ENCODE measurements around the gene PPFIBP1. TPM values are rescaled to one million over a fixed set of nuclear protein-coding genes. Genes with fewer than 3 reads are reported as not detected.

Gene PPFIBP1
- total and polyA plus RNA-seq, 2 of the 8 experiments (the other 6 are each of a cell fraction or from before 2014, with no cell fraction given) = 7.7 to 31.3 TPM

- Histone ChIP-seq H4K91ac (replicated peaks; ENCODE audit: insufficient read length, low read length) (no peak overlapping the region), H2AFZ (ENCODE audit: low read length) (no peak overlapping the region), H2BK5ac (ENCODE audit: low read depth, low read length) (no peak overlapping the region), H3K27me3 (replicated peaks in 1 of 4; ENCODE audit: control insufficient read depth in 3 of 4, extremely low read depth in 1 of 4, insufficient read depth in 3 of 4, low read length in 3 of 4) (no peaks in the 10 kb centered on the region), H3K56ac (replicated peaks; ENCODE audit: insufficient read length, low read depth, low read length) (no peak overlapping the region), H2AK5ac (ENCODE audit: low read depth, low read length) (no peak overlapping the region), H3K4ac (replicated peaks; ENCODE audit: insufficient read length, low read depth, low read length) (no peak overlapping the region), H3K79me2 (ENCODE audit: control insufficient read depth in 1 of 2, insufficient read depth in 2 of 2, low read length in 2 of 2) (no peaks in the 10 kb centered on the region), H3K4me3 (ENCODE audit: extremely low read depth in 1 of 4, insufficient read depth in 2 of 4, low read depth in 3 of 4, low read length in 4 of 4) (no peak overlapping the region), H3K23ac (ENCODE audit: insufficient read length) (no peak overlapping the region), H2BK20ac (ENCODE audit: low read length) (no peak overlapping the region), H4K8ac (ENCODE audit: extremely low read depth, insufficient read depth, low read length) (no peak overlapping the region), H2BK12ac (ENCODE audit: low read depth, low read length) (no peak overlapping the region), H3K23me2 (ENCODE audit: low read depth, low read length) (no peaks in the 10 kb centered on the region), H3K79me1 (ENCODE audit: low read depth, low read length) (no peaks in the 10 kb centered on the region), H3K27ac (ENCODE audit: low read depth, low read length) (no peak overlapping the region), H3K14ac (ENCODE audit: insufficient read length) (no peak overlapping the region), H2BK120ac (replicated peaks; ENCODE audit: low read depth, low read length) (no peak overlapping the region), H2BK15ac (ENCODE audit: low read length) (no peak overlapping the region), H3K18ac (ENCODE audit: extremely low read depth, low read length) (no peak overlapping the region), H3K9ac (replicated peaks in 1 of 4; ENCODE audit: extremely low read depth in 1 of 4, low read depth in 3 of 4, low read length in 3 of 4) (no peak overlapping the region), H3K4me1 (replicated peaks in 1 of 4; ENCODE audit: control insufficient read depth in 3 of 4, insufficient read depth in 4 of 4, low read length in 3 of 4) (no peaks in the 10 kb centered on the region), H3K36me3 (ENCODE audit: control insufficient read depth in 2 of 4, insufficient read depth in 4 of 4, low read length in 3 of 4) (peaks cover 0 to 32% (median 2%) of the 10 kb centered on the region in 4 experiments; a peak in 3 of 8 replicates), H3K9me3 (ENCODE audit: insufficient read depth in 2 of 2, low read depth in 1 of 2, low read length in 1 of 2) (no peaks in the 10 kb centered on the region), H4K5ac (ENCODE audit: insufficient read length, low read depth, low read length) (no peak overlapping the region), H4K20me1 (replicated peaks in 1 of 2; ENCODE audit: control insufficient read depth in 1 of 2, insufficient read depth in 2 of 2, low read length in 2 of 2) (peaks cover 0 to 2% of the 10 kb centered on the region in 2 experiments), H3K4me2 (ENCODE audit: insufficient read depth in 1 of 2, low read depth in 2 of 2, low read length in 2 of 2) (no peak overlapping the region)
- FAIRE-seq (peak; percentile 42), DNase-seq (ENCODE audit: low read depth in 1 of 2, low spot score in 2 of 2) (no peak)
- ChIA-PET CTCF (ENCODE audit: partially characterized antibody) (interaction anchor here (0.6 to 2.9 kb wide), 30 partner anchors 8 to 1257 kb away, joined by 3 to 15 read pairs (median 4); no protein-coding TSS in a partner anchor), POLR2A (ENCODE audit: partially characterized antibody) (no interaction called here)
- 56% methylated on average over 3 of the region's 3 CpGs; no CpG with 5 or more reads in 1 of the 2 experiments for WGBS, 2 experiments (ENCODE audit: extremely low coverage in 1 of 2, insufficient coverage in 1 of 2, insufficient read length in 1 of 2, insufficient replicate concordance in 2 of 2, low coverage in 1 of 2, low lambda C conversion rate in 2 of 2, missing lambda C conversion rate in 1 of 2)
- TF ChIP-seq, protein P1, sequence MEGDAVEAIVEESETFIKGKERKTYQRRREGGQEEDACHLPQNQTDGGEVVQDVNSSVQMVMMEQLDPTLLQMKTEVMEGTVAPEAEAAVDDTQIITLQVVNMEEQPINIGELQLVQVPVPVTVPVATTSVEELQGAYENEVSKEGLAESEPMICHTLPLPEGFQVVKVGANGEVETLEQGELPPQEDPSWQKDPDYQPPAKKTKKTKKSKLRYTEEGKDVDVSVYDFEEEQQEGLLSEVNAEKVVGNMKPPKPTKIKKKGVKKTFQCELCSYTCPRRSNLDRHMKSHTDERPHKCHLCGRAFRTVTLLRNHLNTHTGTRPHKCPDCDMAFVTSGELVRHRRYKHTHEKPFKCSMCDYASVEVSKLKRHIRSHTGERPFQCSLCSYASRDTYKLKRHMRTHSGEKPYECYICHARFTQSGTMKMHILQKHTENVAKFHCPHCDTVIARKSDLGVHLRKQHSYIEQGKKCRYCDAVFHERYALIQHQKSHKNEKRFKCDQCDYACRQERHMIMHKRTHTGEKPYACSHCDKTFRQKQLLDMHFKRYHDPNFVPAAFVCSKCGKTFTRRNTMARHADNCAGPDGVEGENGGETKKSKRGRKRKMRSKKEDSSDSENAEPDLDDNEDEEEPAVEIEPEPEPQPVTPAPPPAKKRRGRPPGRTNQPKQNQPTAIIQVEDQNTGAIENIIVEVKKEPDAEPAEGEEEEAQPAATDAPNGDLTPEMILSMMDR (IDR thresholded peaks at IDR 0.05; ENCODE audit: control extremely low read depth in 1 of 3, insufficient read depth in 1 of 3, low read depth in 1 of 3, low read length in 3 of 3) = peak in 2 of 3 experiments; percentile 74 to 75; a peak in 3 of 4 replicates
- no peak for TF ChIP-seq CBX8 (IDR thresholded peaks at IDR 0.05; ENCODE audit: borderline replicate concordance, low read depth, low read length)
- no peak for TF ChIP-seq YY1 (IDR thresholded peaks at IDR 0.05; ENCODE audit: low read depth, low read length)
- TF ChIP-seq RAD21 (IDR thresholded peaks at IDR 0.05 in 1 of 2, conservative IDR thresholded peaks at IDR 0.05 in 1 of 2; ENCODE audit: low read depth in 2 of 2, low read length in 2 of 2) = peak; percentile 86 to 90
- no peak for TF ChIP-seq JUND (IDR thresholded peaks at IDR 0.05; ENCODE audit: low read length)
- TF ChIP-seq, protein P2, sequence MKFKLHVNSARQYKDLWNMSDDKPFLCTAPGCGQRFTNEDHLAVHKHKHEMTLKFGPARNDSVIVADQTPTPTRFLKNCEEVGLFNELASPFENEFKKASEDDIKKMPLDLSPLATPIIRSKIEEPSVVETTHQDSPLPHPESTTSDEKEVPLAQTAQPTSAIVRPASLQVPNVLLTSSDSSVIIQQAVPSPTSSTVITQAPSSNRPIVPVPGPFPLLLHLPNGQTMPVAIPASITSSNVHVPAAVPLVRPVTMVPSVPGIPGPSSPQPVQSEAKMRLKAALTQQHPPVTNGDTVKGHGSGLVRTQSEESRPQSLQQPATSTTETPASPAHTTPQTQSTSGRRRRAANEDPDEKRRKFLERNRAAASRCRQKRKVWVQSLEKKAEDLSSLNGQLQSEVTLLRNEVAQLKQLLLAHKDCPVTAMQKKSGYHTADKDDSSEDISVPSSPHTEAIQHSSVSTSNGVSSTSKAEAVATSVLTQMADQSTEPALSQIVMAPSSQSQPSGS (IDR thresholded peaks at IDR 0.05; ENCODE audit: low read length) = no peak
Measured at GRCh38 chr12:27733052-27733656, 209.1 kb downstream of the PPFIBP1 start.

Data from H1 (cell line).